Keratinocyte (primary cell): ENCODE results near the gene MYH9. TPM values are rescaled to one million over a fixed set of nuclear protein-coding genes. Genes with fewer than 3 reads are reported as not detected.

Experiments
- DNase-seq: peaks from one replicate; pipeline ENCODE4 v3.0.0-alpha.2; 2011; ENCODE audit warnings: low read depth, missing footprints, low spot score
- FAIRE-seq: peaks from 2 replicates; lab custom pipeline; 2011; peaks lifted over from hg19 to GRCh38; lab: Jason Lieb, UNC
- H2AFZ ChIP-seq: 2 replicates; pipeline ENCODE4 v1.6.0; 2012; ENCODE audit warnings: low read length, control low read depth, inconsistent platforms; ENCODE audit not compliant: control insufficient read depth
- H3K27ac ChIP-seq: 2 replicates; pipeline ENCODE4 v1.5.1; 2011; ENCODE audit warnings: low read length; ENCODE audit not compliant: control insufficient read depth, insufficient read depth
- H3K27me3 ChIP-seq: 3 replicates; pipeline ENCODE4 v1.6.0; 2011; ENCODE audit warnings: low read length; ENCODE audit not compliant: control insufficient read depth, insufficient read depth; ENCODE audit errors: extremely low read depth
- H3K36me3 ChIP-seq, 2 experiments: 2 replicates in 1 of 2; 3 replicates in 1 of 2; pipeline ENCODE4 v1.5.1; 2011; ENCODE audit warnings: low read length in 2 of 2, mild to moderate bottlenecking in 1 of 2; ENCODE audit not compliant: control insufficient read depth in 2 of 2, insufficient read depth in 2 of 2; ENCODE audit errors: extremely low read depth in 1 of 2
- H3K4me1 ChIP-seq: 3 replicates; pipeline ENCODE4 v1.5.1; 2011; ENCODE audit warnings: low read length; ENCODE audit not compliant: control insufficient read depth, insufficient read depth; ENCODE audit errors: extremely low read depth
- H3K4me2 ChIP-seq: 3 replicates; pipeline ENCODE4 v1.6.0; 2011; ENCODE audit warnings: low read depth, low read length; ENCODE audit not compliant: control insufficient read depth, insufficient read depth; ENCODE audit errors: extremely low read depth
- H3K4me3 ChIP-seq, 3 experiments: fragments of 200-600 bp in 1 of 3; sonication (generic) in 1 of 3; 2 replicates in 2 of 3; 3 replicates in 1 of 3; pipeline ENCODE4 v1.5.1; 2011 to 2016; ENCODE audit warnings: low read length in 3 of 3, mild to moderate bottlenecking in 3 of 3, control low read depth in 2 of 3, inconsistent platforms in 1 of 3, low read depth in 1 of 3, mixed read lengths in 1 of 3, mixed run types in 1 of 3, moderate library complexity in 1 of 3; ENCODE audit not compliant: control insufficient read depth in 2 of 3, insufficient read depth in 2 of 3; ENCODE audit errors: extremely low read depth in 1 of 3
- H3K79me2 ChIP-seq: 2 replicates; pipeline ENCODE4 v1.6.0; 2012; ENCODE audit warnings: low read length; ENCODE audit not compliant: control insufficient read depth, insufficient read depth
- H3K9ac ChIP-seq: 3 replicates; pipeline ENCODE4 v1.6.0; 2011; ENCODE audit warnings: low read length; ENCODE audit not compliant: control insufficient read depth, insufficient read depth; ENCODE audit errors: extremely low read depth
- H3K9me1 ChIP-seq: 3 replicates; pipeline ENCODE4 v1.6.0; 2011; ENCODE audit warnings: low read length; ENCODE audit not compliant: control insufficient read depth, insufficient read depth; ENCODE audit errors: extremely low read depth
- H3K9me3 ChIP-seq: 2 replicates; pipeline ENCODE4 v1.5.1; 2012; ENCODE audit warnings: low read depth, low read length; ENCODE audit not compliant: control insufficient read depth
- H4K20me1 ChIP-seq: 3 replicates; pipeline ENCODE4 v1.6.0; 2011; ENCODE audit warnings: low read length; ENCODE audit not compliant: control insufficient read depth, insufficient read depth; ENCODE audit errors: extremely low read depth
- EZH2 ChIP-seq: IDR thresholded peaks from one replicate; pipeline ENCODE4 v1.6.1; 2012; ENCODE audit warnings: inconsistent platforms, mild to moderate bottlenecking, low read length, moderate library complexity
- dilution Hi-C: fragments of 300-500 bp; cut with MboI; formaldehyde crosslinking; loops from one replicate; pipeline ENCODE4 v1.7.0; 2020; ENCODE audit warnings: low sequenced_read_pairs; ENCODE audit not compliant: extremely low pct_ligation_motif_present
- polyA plus RNA-seq, 5 experiments: library from polyadenylated mRNA; depleted of rRNA in 3 of 5; stranded (reverse) in 3 of 5; stranded (forward) in 1 of 5; unstranded in 1 of 5; fragments of >200 nt; gene quantifications; 1 replicate in 1 of 5; 2 replicates in 3 of 5; 3 replicates in 1 of 5; pipeline versions ENCODE4 v1.2.1 to v1.2.3, GENCODE V29; 2011 to 2012; ENCODE audit warnings: missing spikeins in 2 of 5, low read depth in 1 of 5, low replicate concordance in 1 of 5
- TF ChIP-seq, protein P1 (sequence below), 3 experiments: IDR thresholded peaks in 1 of 3; conservative IDR thresholded peaks in 1 of 3; optimal IDR thresholded peaks in 1 of 3; 2 replicates in 2 of 3; 3 replicates in 1 of 3; pipeline versions ENCODE3 to v1.5.1; 2011; ENCODE audit warnings: low read length in 3 of 3, mild to moderate bottlenecking in 3 of 3, moderate library complexity in 2 of 3, control low read depth in 1 of 3, inconsistent platforms in 1 of 3; ENCODE audit not compliant: insufficient read depth in 2 of 3; ENCODE audit errors: extremely low read depth in 1 of 3

MYH9 gene
- polyA plus RNA-seq, 1 donor (not counting 4 experiments of a cell fraction or from before 2014, with no cell fraction given), result 351 TPM

- Histone ChIP-seq H3K27me3 (no peaks in the 10 kb centered on the region), H3K4me2 (peak overlapping the region; percentile 53), H2AFZ (no peak overlapping the region), H3K9me3 (no peaks in the 10 kb centered on the region), H3K79me2 (peaks cover 76% of the 10 kb centered on the region), H3K4me1 (peaks cover 91% of the 10 kb centered on the region), H3K27ac (peak overlapping the region; percentile 96), H3K9me1 (peaks cover 8% of the 10 kb centered on the region), H3K4me3 (no peak overlapping the region), H4K20me1 (peaks cover 49% of the 10 kb centered on the region), H3K9ac (peak overlapping the region; percentile 85), H3K36me3 (peaks cover 44 to 70% of the 10 kb centered on the region in 2 experiments)
- DNase-seq (no peak), FAIRE-seq (no peak)
- no peak for TF ChIP-seq EZH2
- TF ChIP-seq, protein P1, sequence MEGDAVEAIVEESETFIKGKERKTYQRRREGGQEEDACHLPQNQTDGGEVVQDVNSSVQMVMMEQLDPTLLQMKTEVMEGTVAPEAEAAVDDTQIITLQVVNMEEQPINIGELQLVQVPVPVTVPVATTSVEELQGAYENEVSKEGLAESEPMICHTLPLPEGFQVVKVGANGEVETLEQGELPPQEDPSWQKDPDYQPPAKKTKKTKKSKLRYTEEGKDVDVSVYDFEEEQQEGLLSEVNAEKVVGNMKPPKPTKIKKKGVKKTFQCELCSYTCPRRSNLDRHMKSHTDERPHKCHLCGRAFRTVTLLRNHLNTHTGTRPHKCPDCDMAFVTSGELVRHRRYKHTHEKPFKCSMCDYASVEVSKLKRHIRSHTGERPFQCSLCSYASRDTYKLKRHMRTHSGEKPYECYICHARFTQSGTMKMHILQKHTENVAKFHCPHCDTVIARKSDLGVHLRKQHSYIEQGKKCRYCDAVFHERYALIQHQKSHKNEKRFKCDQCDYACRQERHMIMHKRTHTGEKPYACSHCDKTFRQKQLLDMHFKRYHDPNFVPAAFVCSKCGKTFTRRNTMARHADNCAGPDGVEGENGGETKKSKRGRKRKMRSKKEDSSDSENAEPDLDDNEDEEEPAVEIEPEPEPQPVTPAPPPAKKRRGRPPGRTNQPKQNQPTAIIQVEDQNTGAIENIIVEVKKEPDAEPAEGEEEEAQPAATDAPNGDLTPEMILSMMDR (optimal IDR thresholded peaks at IDR 0.05 in 1 of 3, IDR thresholded peaks at IDR 0.05 in 1 of 3, conservative IDR thresholded peaks at IDR 0.05 in 1 of 3; ENCODE audit: extremely low read depth in 1 of 3, insufficient read depth in 2 of 3, low read length in 3 of 3), result no peak
- dilution Hi-C loops, result no loop called here
Observed at GRCh38 chr22:36336246-36337182, 51.3 kb downstream of the MYH9 start.

DNA sequence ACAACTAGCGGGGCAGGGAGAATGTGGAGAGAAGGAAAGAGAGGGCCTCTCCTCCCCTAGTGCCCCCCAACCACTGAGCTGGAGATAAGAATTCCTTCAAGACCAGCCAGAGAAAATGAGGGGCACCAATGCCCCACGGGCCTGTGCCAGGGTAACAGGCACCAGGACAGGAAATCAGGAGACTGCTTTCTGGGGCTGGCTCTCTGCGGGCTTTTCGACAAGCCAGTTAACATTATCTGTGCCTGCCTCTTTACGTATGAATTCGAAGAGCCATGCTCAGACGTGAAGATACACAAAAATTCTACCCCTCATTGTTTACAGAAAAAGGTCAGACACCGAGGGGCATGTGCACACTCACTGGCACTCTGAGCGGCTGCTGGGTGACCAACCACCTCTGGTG lies 52.1 kb downstream of the MYH9 start:
- DNase-seq, result no peak
- Histone ChIP-seq H3K36me3 (peaks cover 36 to 68% of the 10 kb centered on the region in 2 experiments), H3K9me3 (no peaks in the 10 kb centered on the region), H3K27me3 (no peaks in the 10 kb centered on the region), H4K20me1 (peaks cover 41% of the 10 kb centered on the region), H3K27ac (peak overlapping the region; percentile 96), H3K79me2 (peaks cover 71% of the 10 kb centered on the region), H3K4me1 (peaks cover 93% of the 10 kb centered on the region), H3K4me2 (peak overlapping the region; percentile 53), H3K4me3 (peak overlapping the region in 1 of 3 experiments; percentile 40), H3K9me1 (peaks cover 8% of the 10 kb centered on the region), H2AFZ (no peak overlapping the region), H3K9ac (peak overlapping the region; percentile 85)
- FAIRE-seq, result peak; percentile 48
- dilution Hi-C loops, result no loop called here
- no peak for TF ChIP-seq EZH2
- TF ChIP-seq, protein P1 (optimal IDR thresholded peaks at IDR 0.05 in 1 of 3, IDR thresholded peaks at IDR 0.05 in 1 of 3, conservative IDR thresholded peaks at IDR 0.05 in 1 of 3; ENCODE audit: extremely low read depth in 1 of 3, insufficient read depth in 2 of 3, low read length in 3 of 3), result no peak
